ENCODE data around the gene TFAP2A.

- TF ChIP-seq CTCF (conservative IDR thresholded peaks at IDR 0.05), result no peak
- no peak for TF ChIP-seq ZFX (IDR thresholded peaks at IDR 0.05)
Measured at GRCh38 chr6:10416863-10417641, 2.2 kb upstream of the TFAP2A start.
